HepG2 (cell line): Measurements from ENCODE around the gene FDXACB1. TPM values are rescaled to one million over a fixed set of nuclear protein-coding genes. Genes with fewer than 3 reads are reported as not detected.

Experiments used
- ATAC-seq: fragments of 200-7000 bp; cut with Tn5 transposase; 3 replicates; pipeline ENCODE4 v1.9.1; 2020; ENCODE audit warnings: mild to moderate bottlenecking, moderate library complexity
- BruUV-seq: library from RNA; stranded (reverse); fragments of 400-500 nt; replicated peaks from 2 replicates; lab custom pipeline; 2021; lab: Mats Ljungman, UMichigan
- CTCF ChIA-PET: fragments of 300-600 bp; formaldehyde crosslinking; extraction: SDS; loops from one replicate; lab custom pipeline; 2021; ENCODE audit warnings: low total read pairs, inconsistent platforms, low intra/inter-chr PET ratio; lab: Yijun Ruan, JAX
- POLR2A ChIA-PET: fragments of 350-600 bp; sonication (Branson Sonifier 250); formaldehyde crosslinking; loops from one replicate; lab custom pipeline; 2020; ENCODE audit warnings: antibody characterized with exemption, inconsistent platforms; lab: Yijun Ruan, JAX
- DNase-seq: peaks from one replicate; pipeline ENCODE4 v3.0.0-alpha.2; 2015; ENCODE audit warnings: low spot score
- FAIRE-seq: peaks from 3 replicates; lab custom pipeline; 2011; peaks lifted over from hg19 to GRCh38; lab: Jason Lieb, UNC
- H2AFZ ChIP-seq: one replicate; pipeline ENCODE4 v1.6.1; 2011; ENCODE audit warnings: low read length, inconsistent platforms
- H3K27ac ChIP-seq: fragments of 300-600 bp; 3 replicates; pipeline ENCODE4 v1.8.0; 2011; ENCODE audit warnings: mixed run types, mild to moderate bottlenecking, mixed read lengths, low read length, inconsistent platforms; ENCODE audit not compliant: insufficient read depth; ENCODE audit errors: extremely low read length
- H3K27me3 ChIP-seq, 2 experiments: fragments of 200-600 bp in 1 of 2; 2 replicates in 1 of 2; 3 replicates in 1 of 2; pipeline versions ENCODE4 v1.6.0 to v1.8.0; 2011; ENCODE audit warnings: low read length in 2 of 2, mild to moderate bottlenecking in 2 of 2, moderate library complexity in 2 of 2, inconsistent platforms in 1 of 2; ENCODE audit not compliant: insufficient read depth in 2 of 2, control insufficient read depth in 1 of 2
- H3K36me3 ChIP-seq, 2 experiments: fragments of 200-600 bp in 1 of 2; replicated peaks in 1 of 2; 2 replicates in 1 of 2; 3 replicates in 1 of 2; pipeline versions ENCODE4 v1.5.1 to v1.8.0; 2011; ENCODE audit warnings: low read length in 2 of 2, inconsistent platforms in 1 of 2; ENCODE audit not compliant: insufficient read depth in 2 of 2, control insufficient read depth in 1 of 2
- H3K4me1 ChIP-seq: 2 replicates; pipeline ENCODE4 v1.5.1; 2012; ENCODE audit warnings: low read length, inconsistent platforms; ENCODE audit not compliant: insufficient read depth
- H3K4me2 ChIP-seq: 2 replicates; pipeline ENCODE4 v1.6.0; 2011; ENCODE audit warnings: low read depth, low read length, inconsistent platforms
- H3K4me3 ChIP-seq, 3 experiments: fragments of 200-600 bp in 1 of 3; sonication (generic), shearing (Covaris generic) in 1 of 3; replicated peaks in 1 of 3; 2 replicates each; pipeline ENCODE4 v1.5.1; 2011 to 2016; ENCODE audit warnings: low read length in 3 of 3, inconsistent platforms in 2 of 3, low read depth in 2 of 3, mild to moderate bottlenecking in 2 of 3, control low read depth in 1 of 3, mixed read lengths in 1 of 3; ENCODE audit not compliant: insufficient read depth in 1 of 3
- H3K79me2 ChIP-seq: one replicate; pipeline ENCODE4 v1.6.1; 2011; ENCODE audit warnings: low read length, inconsistent platforms; ENCODE audit not compliant: insufficient read depth
- H3K9ac ChIP-seq: 2 replicates; pipeline ENCODE4 v1.6.0; 2011; ENCODE audit warnings: mild to moderate bottlenecking, low read depth, low read length, inconsistent platforms; ENCODE audit not compliant: insufficient read depth
- H3K9me3 ChIP-seq: 2 replicates; pipeline ENCODE4 v1.5.1; 2012; ENCODE audit warnings: mild to moderate bottlenecking, low read length
- H4K20me1 ChIP-seq: 2 replicates; pipeline ENCODE4 v1.6.0; 2011; ENCODE audit warnings: inconsistent platforms, mild to moderate bottlenecking, low read length, moderate library complexity; ENCODE audit not compliant: insufficient read depth
- ELK4 ChIP-seq: sonication (generic); formaldehyde crosslinking; IDR thresholded peaks from 2 replicates; pipeline ENCODE4 v1.9.0; 2021; ENCODE audit warnings: missing genetic modification reagents, borderline replicate concordance
- FOXA1 ChIP-seq, 2 experiments: fragments of 450-650 bp in 1 of 2; sonication (generic) in 1 of 2; formaldehyde crosslinking in 1 of 2; IDR thresholded peaks; 2 replicates each; pipeline versions ENCODE4 v1.4.0 to v1.6.1; 2016 to 2020; ENCODE audit warnings: missing genetic modification reagents in 1 of 2
- MAFG ChIP-seq: sonication (generic); formaldehyde crosslinking; IDR thresholded peaks from 2 replicates; pipeline ENCODE4 v1.5.1; 2020; ENCODE audit warnings: mild to moderate bottlenecking, missing genetic modification reagents
- MEF2D ChIP-seq: sonication (generic); formaldehyde crosslinking; IDR thresholded peaks from 2 replicates; pipeline ENCODE4 v1.5.1; 2020; ENCODE audit warnings: mild to moderate bottlenecking, missing genetic modification reagents
- MTA1 ChIP-seq: sonication (generic); formaldehyde crosslinking; IDR thresholded peaks from 2 replicates; pipeline ENCODE4 v1.4.0; 2020; ENCODE audit warnings: missing genetic modification reagents, mild to moderate bottlenecking, borderline replicate concordance
- RARA ChIP-seq: IDR thresholded peaks from 2 replicates; pipeline ENCODE4 v1.6.1; 2016; ENCODE audit warnings: missing genetic modification reagents, missing compliant biosample characterization
- SMAD3 ChIP-seq: sonication (generic); formaldehyde crosslinking; IDR thresholded peaks from 2 replicates; pipeline ENCODE4 v1.4.0; 2020; ENCODE audit warnings: missing genetic modification reagents
- STAT6 ChIP-seq: sonication (generic); formaldehyde crosslinking; IDR thresholded peaks from 2 replicates; pipeline ENCODE4 v1.4.0; 2020; ENCODE audit warnings: missing genetic modification reagents, mild to moderate bottlenecking, borderline replicate concordance
- TEAD3 ChIP-seq: optimal IDR thresholded peaks from 2 replicates; pipeline ENCODE3; 2016; ENCODE audit warnings: borderline replicate concordance
- TFAP4 ChIP-seq: sonication (generic); IDR thresholded peaks from 2 replicates; pipeline ENCODE4 v1.6.1; 2016; ENCODE audit warnings: low read depth, borderline replicate concordance
- ZBTB34 ChIP-seq: sonication (generic); formaldehyde crosslinking; IDR thresholded peaks from 2 replicates; pipeline ENCODE4 v1.8.0; 2022; ENCODE audit warnings: mild to moderate bottlenecking, missing genetic modification reagents
- WGBS: methylation state at CpG from one replicate; pipeline ENCODE4 v1.1.6; 2017; ENCODE audit warnings: low lambda C conversion rate; 5-methylcytosine and 5-hydroxymethylcytosine counted together
- in situ Hi-C: cut with HindIII; loops from 2 replicates; pipeline ENCODE4 v1.10.0; 2017; ENCODE audit warnings: low pct_unique_long_range_greater_than_20kb; ENCODE audit not compliant: extremely low pct_ligation_motif_present
- intact Hi-C: fragments of 100-400 bp; cut with micrococcal nuclease; formaldehyde crosslinking; loops from one replicate; pipeline ENCODE4 v1.10.0; 2022; ENCODE audit not compliant: unreplicated experiment
- polyA plus RNA-seq, 8 experiments: library from polyadenylated mRNA; depleted of rRNA in 3 of 8; stranded (reverse) in 7 of 8; unstranded in 1 of 8; fragments of >200 nt; fragmentation: Illumina TruSeq in 4 of 8; extraction: Trizol in 4 of 8; gene quantifications; 2 replicates each; pipeline versions ENCODE4 v1.2.1 to v1.2.3, GENCODE V29; 2011 to 2016; ENCODE audit warnings: low read depth in 4 of 8, missing spikeins in 1 of 8, mixed read lengths in 1 of 8; ENCODE audit not compliant: insufficient read depth in 1 of 8
- total RNA-seq, 5 experiments: library from RNA; depleted of rRNA; stranded (reverse); fragments of >200 nt; fragmentation: Illumina TruSeq; extraction: Trizol; gene quantifications; 2 replicates each; pipeline ENCODE4 v1.2.3, GENCODE V29; 2016; ENCODE audit warnings: low read depth in 1 of 5

FDXACB1 gene
- total and polyA plus RNA-seq, 2 of the 13 experiments (the other 11 are each of a cell fraction or from before 2014, with no cell fraction given), result 1.1 to 3.4 TPM

- POLR2A ChIA-PET, result no interaction called here
- Histone ChIP-seq H3K9me3 (no peaks in the 10 kb centered on the region), H3K4me3 (no peak overlapping the region), H2AFZ (no peak overlapping the region), H3K4me1 (0 out of 2 replicates have a peak, but pooled peaks cover 4% of the 10 kb centered on the region), H3K4me2 (no peak overlapping the region), H4K20me1 (no peaks in the 10 kb centered on the region), H3K27ac (no peak overlapping the region), H3K79me2 (no peaks in the 10 kb centered on the region), H3K36me3 (peaks cover 5 to 37% of the 10 kb centered on the region in 2 experiments), H3K27me3 (no peaks in the 10 kb centered on the region), H3K9ac (no peak overlapping the region)
- FAIRE-seq (no peak), ATAC-seq (no peak), DNase-seq (no peak)
- in situ Hi-C loops, result no loop called here
- TF ChIP-seq RARA (no peak), MEF2D (no peak), SMAD3 (no peak), ELK4 (CRISPR knock-in tag) (no peak), ZBTB34 (CRISPR knock-in tag) (no peak), TEAD3 (CRISPR knock-in tag) (no peak), STAT6 (no peak), TFAP4 (no peak), MAFG (CRISPR knock-in tag) (no peak), FOXA1 (IDR thresholded peaks at IDR 0.05) (no peak), FOXA1 (CRISPR knock-in tag; IDR thresholded peaks at IDR 0.05) (no peak), MTA1 (no peak)
- CTCF ChIA-PET, result no interaction called here
- intact Hi-C loops, result no loop called here
- WGBS, result 94% methylated on average over 1 of the region's 1 CpG
- no TSS peak for BruUV-seq
Measured at GRCh38 chr11:111846636-111847035, 32.3 kb downstream of the FDXACB1 start.
